HEK293 (cell line): ENCODE results near the gene ADSL.

ENCODE experiments used
- GLIS2 ChIP-seq: fragments of 450-650 bp; formaldehyde crosslinking; IDR thresholded peaks from 2 replicates; pipeline ENCODE4 v1.5.1; 2016; ENCODE audit warnings: missing biosample characterization, missing genetic modification characterization
- ZBTB1 ChIP-seq: fragments of 450-650 bp; formaldehyde crosslinking; IDR thresholded peaks from 2 replicates; pipeline ENCODE4 v1.5.1; 2016; ENCODE audit warnings: missing biosample characterization, missing genetic modification characterization
- ZBTB48 ChIP-seq: fragments of 450-650 bp; formaldehyde crosslinking; IDR thresholded peaks from 2 replicates; pipeline ENCODE4 v1.5.1; 2016; ENCODE audit warnings: missing biosample characterization, missing genetic modification characterization
- ZBTB7A ChIP-seq: fragments of 450-650 bp; formaldehyde crosslinking; IDR thresholded peaks from 2 replicates; pipeline ENCODE4 v1.5.1; 2016; ENCODE audit warnings: low read depth, missing biosample characterization, missing genetic modification characterization
- ZFP37 ChIP-seq: fragments of 450-650 bp; formaldehyde crosslinking; IDR thresholded peaks from 2 replicates; pipeline ENCODE4 v1.5.1; 2016; ENCODE audit warnings: missing biosample characterization, missing genetic modification characterization
- ZFP69B ChIP-seq: fragments of 450-650 bp; formaldehyde crosslinking; IDR thresholded peaks from 2 replicates; pipeline ENCODE4 v1.5.1; 2016; ENCODE audit warnings: missing biosample characterization, missing genetic modification characterization
- ZNF10 ChIP-seq: fragments of 450-650 bp; formaldehyde crosslinking; IDR thresholded peaks from 2 replicates; pipeline ENCODE4 v1.5.1; 2017; ENCODE audit warnings: missing biosample characterization, missing genetic modification characterization
- ZNF121 ChIP-seq: fragments of 450-650 bp; formaldehyde crosslinking; IDR thresholded peaks from 2 replicates; pipeline ENCODE4 v1.5.1; 2016; ENCODE audit warnings: missing biosample characterization, missing genetic modification characterization
- ZNF184 ChIP-seq: fragments of 450-650 bp; IDR thresholded peaks from 2 replicates; pipeline ENCODE4 v1.5.1; 2018; ENCODE audit warnings: missing biosample characterization, mild to moderate bottlenecking, missing genetic modification characterization
- ZNF2 ChIP-seq: fragments of 450-650 bp; formaldehyde crosslinking; IDR thresholded peaks from 2 replicates; pipeline ENCODE4 v1.5.1; 2016; ENCODE audit warnings: missing biosample characterization, missing genetic modification characterization
- ZNF211 ChIP-seq: fragments of 450-650 bp; formaldehyde crosslinking; IDR thresholded peaks from 2 replicates; pipeline ENCODE4 v1.5.1; 2016; ENCODE audit warnings: low read depth, missing biosample characterization, missing genetic modification characterization
- ZNF221 ChIP-seq: fragments of 450-650 bp; formaldehyde crosslinking; IDR thresholded peaks from 2 replicates; pipeline ENCODE4 v1.5.1; 2017; ENCODE audit warnings: missing biosample characterization, missing genetic modification characterization, borderline replicate concordance
- ZNF24 ChIP-seq: fragments of 450-650 bp; formaldehyde crosslinking; IDR thresholded peaks from 2 replicates; pipeline ENCODE4 v1.5.1; 2016; ENCODE audit warnings: missing biosample characterization, missing genetic modification characterization
- ZNF324 ChIP-seq: fragments of 450-650 bp; formaldehyde crosslinking; IDR thresholded peaks from 2 replicates; pipeline ENCODE4 v1.5.1; 2016; ENCODE audit warnings: missing biosample characterization, missing genetic modification characterization
- ZNF335 ChIP-seq: fragments of 450-650 bp; formaldehyde crosslinking; conservative IDR thresholded peaks from 2 replicates; pipeline ENCODE4 v1.5.1; 2016; ENCODE audit warnings: missing biosample characterization, missing genetic modification characterization
- ZNF354C ChIP-seq: fragments of 450-650 bp; formaldehyde crosslinking; IDR thresholded peaks from 2 replicates; pipeline ENCODE4 v1.5.1; 2016; ENCODE audit warnings: missing biosample characterization, missing genetic modification characterization, low read depth, borderline replicate concordance
- ZNF391 ChIP-seq: fragments of 450-650 bp; formaldehyde crosslinking; IDR thresholded peaks from 2 replicates; pipeline ENCODE4 v1.5.1; 2016; ENCODE audit warnings: low read depth, missing biosample characterization, missing genetic modification characterization, borderline replicate concordance
- ZNF48 ChIP-seq: fragments of 450-650 bp; formaldehyde crosslinking; IDR thresholded peaks from 2 replicates; pipeline ENCODE4 v1.5.1; 2016; ENCODE audit warnings: missing biosample characterization, missing genetic modification characterization
- ZNF548 ChIP-seq: fragments of 450-650 bp; formaldehyde crosslinking; IDR thresholded peaks from 2 replicates; pipeline ENCODE4 v1.5.1; 2016; ENCODE audit warnings: missing biosample characterization, missing genetic modification characterization
- ZNF549 ChIP-seq: fragments of 450-650 bp; IDR thresholded peaks from 2 replicates; pipeline ENCODE4 v1.5.1; 2018; ENCODE audit warnings: missing biosample characterization, missing genetic modification characterization, mild to moderate bottlenecking, inconsistent platforms, moderate library complexity
- ZNF610 ChIP-seq: fragments of 450-650 bp; formaldehyde crosslinking; IDR thresholded peaks from 2 replicates; pipeline ENCODE4 v1.5.1; 2016; ENCODE audit warnings: missing biosample characterization, missing genetic modification characterization, borderline replicate concordance
- ZNF791 ChIP-seq: fragments of 450-650 bp; formaldehyde crosslinking; IDR thresholded peaks from 2 replicates; pipeline ENCODE4 v1.5.1; 2016; ENCODE audit warnings: missing biosample characterization, missing genetic modification characterization
- ZSCAN23 ChIP-seq: fragments of 450-650 bp; formaldehyde crosslinking; IDR thresholded peaks from 2 replicates; pipeline ENCODE4 v1.5.1; 2016; ENCODE audit warnings: missing biosample characterization, missing genetic modification characterization
- TF ChIP-seq, protein P1 (sequence below): fragments of 450-650 bp; formaldehyde crosslinking; conservative IDR thresholded peaks from 2 replicates; pipeline ENCODE4 v1.5.1; 2016; ENCODE audit warnings: low read depth, missing biosample characterization, missing genetic modification characterization
- TF ChIP-seq, protein P2 (sequence below): fragments of 450-650 bp; formaldehyde crosslinking; IDR thresholded peaks from 2 replicates; pipeline ENCODE4 v1.5.1; 2016; ENCODE audit warnings: missing biosample characterization, missing genetic modification characterization, low read depth
- TF ChIP-seq, protein P3 (sequence below): fragments of 450-650 bp; formaldehyde crosslinking; IDR thresholded peaks from 2 replicates; pipeline ENCODE4 v1.5.1; 2017; ENCODE audit warnings: missing biosample characterization, missing genetic modification characterization
- TF ChIP-seq, protein P4 (sequence below): fragments of 450-650 bp; formaldehyde crosslinking; IDR thresholded peaks from 2 replicates; pipeline ENCODE4 v1.5.1; 2016; ENCODE audit warnings: missing biosample characterization, missing genetic modification characterization
- TF ChIP-seq, protein P5 (sequence below): fragments of 450-650 bp; formaldehyde crosslinking; IDR thresholded peaks from 2 replicates; pipeline ENCODE4 v1.5.0; 2017; ENCODE audit warnings: missing biosample characterization, missing genetic modification characterization, borderline replicate concordance

Gene ADSL

DNA sequence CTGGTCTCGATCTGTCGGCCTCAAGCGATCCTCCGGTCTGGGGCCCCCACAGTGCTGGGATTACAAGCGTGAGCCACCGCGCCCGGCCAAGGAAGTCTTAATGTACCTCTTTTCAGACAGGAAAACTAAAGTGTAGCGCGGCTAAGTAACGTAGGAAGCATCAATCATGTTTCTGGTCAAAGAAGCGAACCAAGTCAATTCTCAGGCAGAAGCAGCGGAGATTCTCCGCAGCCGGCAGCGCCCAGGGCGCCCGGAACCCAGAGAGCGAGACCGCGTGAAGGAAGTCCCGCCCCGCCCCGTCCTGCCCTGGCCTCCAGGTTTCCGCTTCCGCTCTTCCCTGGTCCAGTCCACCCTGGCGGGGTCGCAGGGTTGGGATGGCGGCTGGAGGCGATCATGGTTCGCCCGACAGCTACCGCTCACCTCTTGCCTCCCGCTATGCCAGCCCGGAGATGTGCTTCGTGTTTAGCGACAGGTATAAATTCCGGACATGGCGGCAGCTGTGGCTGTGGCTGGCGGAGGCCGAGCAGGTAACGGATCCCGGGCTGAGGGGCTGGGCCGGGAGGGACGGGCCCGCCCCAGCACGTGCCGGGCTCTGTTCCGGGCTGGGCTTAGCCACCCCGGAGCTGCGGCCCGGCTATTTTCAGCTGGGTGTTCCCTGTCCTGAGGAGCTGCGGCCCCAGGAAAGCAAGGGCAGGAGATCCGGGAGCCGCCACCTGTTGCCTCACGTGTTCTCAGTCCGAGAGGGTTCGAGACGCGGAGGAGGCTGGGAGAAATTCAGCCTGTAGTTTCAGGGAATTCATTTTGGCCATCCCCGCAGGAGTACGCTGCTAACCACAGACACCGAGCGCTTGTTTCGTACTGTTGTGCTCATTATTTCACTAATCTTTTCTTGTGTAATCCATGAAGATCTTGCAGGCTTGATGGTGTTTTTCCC, at the start of gene ADSL (continued):
- TF ChIP-seq ZNF2 (tag by site-specific recombination) (peak; percentile 74; the same call in 1 of the 2 replicates), GLIS2 (tag by site-specific recombination) (peak; percentile 20; the same call in 1 of the 2 replicates), ZFP69B (peak; percentile 73), ZNF184 (tag by site-specific recombination) (peak; percentile 22; the same call in 1 of the 2 replicates), ZNF121 (peak; percentile 77; the same call in 1 of the 2 replicates), ZNF391 (tag by site-specific recombination) (no peak; the same call in 1 of the 2 replicates), ZFP37 (tag by site-specific recombination) (peak; percentile 60; the same call in 1 of the 2 replicates), ZNF549 (tag by site-specific recombination) (no peak), ZNF791 (no peak), ZNF211 (tag by site-specific recombination) (no peak), ZNF354C (tag by site-specific recombination) (no peak), ZNF10 (tag by site-specific recombination) (peak; percentile 36; the same call in 1 of the 2 replicates), ZBTB1 (no peak), ZBTB48 (tag by site-specific recombination) (no peak), ZNF335 (tag by site-specific recombination) (peak; percentile 98), ZSCAN23 (tag by site-specific recombination) (0 out of 2 replicates have a peak, but pooled peaks have one; percentile 25), ZNF324 (tag by site-specific recombination) (peak; percentile 58; the same call in 1 of the 2 replicates), ZNF221 (tag by site-specific recombination) (0 out of 2 replicates have a peak, but pooled peaks have one; percentile 2), ZBTB7A (tag by site-specific recombination) (peak; percentile 76; the same call in 1 of the 2 replicates), ZNF48 (tag by site-specific recombination) (no peak), ZNF24 (tag by site-specific recombination) (peak; percentile 76), ZNF610 (tag by site-specific recombination) (no peak), ZNF548 (tag by site-specific recombination) (no peak)
- TF ChIP-seq, protein P1, sequence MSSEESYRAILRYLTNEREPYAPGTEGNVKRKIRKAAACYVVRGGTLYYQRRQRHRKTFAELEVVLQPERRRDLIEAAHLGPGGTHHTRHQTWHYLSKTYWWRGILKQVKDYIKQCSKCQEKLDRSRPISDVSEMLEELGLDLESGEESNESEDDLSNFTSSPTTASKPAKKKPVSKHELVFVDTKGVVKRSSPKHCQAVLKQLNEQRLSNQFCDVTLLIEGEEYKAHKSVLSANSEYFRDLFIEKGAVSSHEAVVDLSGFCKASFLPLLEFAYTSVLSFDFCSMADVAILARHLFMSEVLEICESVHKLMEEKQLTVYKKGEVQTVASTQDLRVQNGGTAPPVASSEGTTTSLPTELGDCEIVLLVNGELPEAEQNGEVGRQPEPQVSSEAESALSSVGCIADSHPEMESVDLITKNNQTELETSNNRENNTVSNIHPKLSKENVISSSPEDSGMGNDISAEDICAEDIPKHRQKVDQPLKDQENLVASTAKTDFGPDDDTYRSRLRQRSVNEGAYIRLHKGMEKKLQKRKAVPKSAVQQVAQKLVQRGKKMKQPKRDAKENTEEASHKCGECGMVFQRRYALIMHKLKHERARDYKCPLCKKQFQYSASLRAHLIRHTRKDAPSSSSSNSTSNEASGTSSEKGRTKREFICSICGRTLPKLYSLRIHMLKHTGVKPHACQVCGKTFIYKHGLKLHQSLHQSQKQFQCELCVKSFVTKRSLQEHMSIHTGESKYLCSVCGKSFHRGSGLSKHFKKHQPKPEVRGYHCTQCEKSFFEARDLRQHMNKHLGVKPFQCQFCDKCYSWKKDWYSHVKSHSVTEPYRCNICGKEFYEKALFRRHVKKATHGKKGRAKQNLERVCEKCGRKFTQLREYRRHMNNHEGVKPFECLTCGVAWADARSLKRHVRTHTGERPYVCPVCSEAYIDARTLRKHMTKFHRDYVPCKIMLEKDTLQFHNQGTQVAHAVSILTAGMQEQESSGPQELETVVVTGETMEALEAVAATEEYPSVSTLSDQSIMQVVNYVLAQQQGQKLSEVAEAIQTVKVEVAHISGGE (tag by site-specific recombination), result peak; percentile 94
- TF ChIP-seq, protein P2, sequence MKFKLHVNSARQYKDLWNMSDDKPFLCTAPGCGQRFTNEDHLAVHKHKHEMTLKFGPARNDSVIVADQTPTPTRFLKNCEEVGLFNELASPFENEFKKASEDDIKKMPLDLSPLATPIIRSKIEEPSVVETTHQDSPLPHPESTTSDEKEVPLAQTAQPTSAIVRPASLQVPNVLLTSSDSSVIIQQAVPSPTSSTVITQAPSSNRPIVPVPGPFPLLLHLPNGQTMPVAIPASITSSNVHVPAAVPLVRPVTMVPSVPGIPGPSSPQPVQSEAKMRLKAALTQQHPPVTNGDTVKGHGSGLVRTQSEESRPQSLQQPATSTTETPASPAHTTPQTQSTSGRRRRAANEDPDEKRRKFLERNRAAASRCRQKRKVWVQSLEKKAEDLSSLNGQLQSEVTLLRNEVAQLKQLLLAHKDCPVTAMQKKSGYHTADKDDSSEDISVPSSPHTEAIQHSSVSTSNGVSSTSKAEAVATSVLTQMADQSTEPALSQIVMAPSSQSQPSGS (tag by site-specific recombination), result no peak
- TF ChIP-seq, protein P3, sequence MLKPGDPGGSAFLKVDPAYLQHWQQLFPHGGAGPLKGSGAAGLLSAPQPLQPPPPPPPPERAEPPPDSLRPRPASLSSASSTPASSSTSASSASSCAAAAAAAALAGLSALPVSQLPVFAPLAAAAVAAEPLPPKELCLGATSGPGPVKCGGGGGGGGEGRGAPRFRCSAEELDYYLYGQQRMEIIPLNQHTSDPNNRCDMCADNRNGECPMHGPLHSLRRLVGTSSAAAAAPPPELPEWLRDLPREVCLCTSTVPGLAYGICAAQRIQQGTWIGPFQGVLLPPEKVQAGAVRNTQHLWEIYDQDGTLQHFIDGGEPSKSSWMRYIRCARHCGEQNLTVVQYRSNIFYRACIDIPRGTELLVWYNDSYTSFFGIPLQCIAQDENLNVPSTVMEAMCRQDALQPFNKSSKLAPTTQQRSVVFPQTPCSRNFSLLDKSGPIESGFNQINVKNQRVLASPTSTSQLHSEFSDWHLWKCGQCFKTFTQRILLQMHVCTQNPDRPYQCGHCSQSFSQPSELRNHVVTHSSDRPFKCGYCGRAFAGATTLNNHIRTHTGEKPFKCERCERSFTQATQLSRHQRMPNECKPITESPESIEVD (tag by site-specific recombination), result no peak
- TF ChIP-seq, protein P4, sequence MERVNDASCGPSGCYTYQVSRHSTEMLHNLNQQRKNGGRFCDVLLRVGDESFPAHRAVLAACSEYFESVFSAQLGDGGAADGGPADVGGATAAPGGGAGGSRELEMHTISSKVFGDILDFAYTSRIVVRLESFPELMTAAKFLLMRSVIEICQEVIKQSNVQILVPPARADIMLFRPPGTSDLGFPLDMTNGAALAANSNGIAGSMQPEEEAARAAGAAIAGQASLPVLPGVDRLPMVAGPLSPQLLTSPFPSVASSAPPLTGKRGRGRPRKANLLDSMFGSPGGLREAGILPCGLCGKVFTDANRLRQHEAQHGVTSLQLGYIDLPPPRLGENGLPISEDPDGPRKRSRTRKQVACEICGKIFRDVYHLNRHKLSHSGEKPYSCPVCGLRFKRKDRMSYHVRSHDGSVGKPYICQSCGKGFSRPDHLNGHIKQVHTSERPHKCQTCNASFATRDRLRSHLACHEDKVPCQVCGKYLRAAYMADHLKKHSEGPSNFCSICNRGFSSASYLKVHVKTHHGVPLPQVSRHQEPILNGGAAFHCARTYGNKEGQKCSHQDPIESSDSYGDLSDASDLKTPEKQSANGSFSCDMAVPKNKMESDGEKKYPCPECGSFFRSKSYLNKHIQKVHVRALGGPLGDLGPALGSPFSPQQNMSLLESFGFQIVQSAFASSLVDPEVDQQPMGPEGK (tag by site-specific recombination), result peak; percentile 87
- TF ChIP-seq, protein P5, sequence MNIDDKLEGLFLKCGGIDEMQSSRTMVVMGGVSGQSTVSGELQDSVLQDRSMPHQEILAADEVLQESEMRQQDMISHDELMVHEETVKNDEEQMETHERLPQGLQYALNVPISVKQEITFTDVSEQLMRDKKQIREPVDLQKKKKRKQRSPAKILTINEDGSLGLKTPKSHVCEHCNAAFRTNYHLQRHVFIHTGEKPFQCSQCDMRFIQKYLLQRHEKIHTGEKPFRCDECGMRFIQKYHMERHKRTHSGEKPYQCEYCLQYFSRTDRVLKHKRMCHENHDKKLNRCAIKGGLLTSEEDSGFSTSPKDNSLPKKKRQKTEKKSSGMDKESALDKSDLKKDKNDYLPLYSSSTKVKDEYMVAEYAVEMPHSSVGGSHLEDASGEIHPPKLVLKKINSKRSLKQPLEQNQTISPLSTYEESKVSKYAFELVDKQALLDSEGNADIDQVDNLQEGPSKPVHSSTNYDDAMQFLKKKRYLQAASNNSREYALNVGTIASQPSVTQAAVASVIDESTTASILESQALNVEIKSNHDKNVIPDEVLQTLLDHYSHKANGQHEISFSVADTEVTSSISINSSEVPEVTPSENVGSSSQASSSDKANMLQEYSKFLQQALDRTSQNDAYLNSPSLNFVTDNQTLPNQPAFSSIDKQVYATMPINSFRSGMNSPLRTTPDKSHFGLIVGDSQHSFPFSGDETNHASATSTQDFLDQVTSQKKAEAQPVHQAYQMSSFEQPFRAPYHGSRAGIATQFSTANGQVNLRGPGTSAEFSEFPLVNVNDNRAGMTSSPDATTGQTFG (tag by site-specific recombination), result no peak
